ENCODE data around the gene BBS9. TPM values are rescaled to one million over a fixed set of nuclear protein-coding genes. Genes with fewer than 3 reads are reported as not detected.

BBS9 gene
- total RNA-seq, 1 experiment from 2014 or later: 5.1 TPM

DNA sequence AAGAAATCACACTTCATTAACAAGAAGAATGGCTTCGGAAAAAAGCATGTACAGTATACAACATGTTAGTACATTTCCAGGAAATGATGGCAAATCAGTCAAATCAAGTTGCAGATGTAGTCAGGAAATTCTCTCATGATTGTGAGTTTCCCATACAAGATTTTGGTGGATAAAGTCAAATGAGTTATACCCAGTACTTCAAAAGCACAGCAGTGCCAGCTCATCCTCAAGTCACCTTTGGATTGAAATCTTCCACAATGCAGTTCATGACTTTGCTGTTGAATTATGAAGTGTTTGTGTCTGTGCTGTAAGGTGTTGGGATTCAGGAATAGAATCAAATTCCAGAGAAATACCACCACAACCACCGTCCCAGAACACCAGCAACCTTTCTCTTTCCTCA is 474.7 kb downstream of the BBS9 start:
- CTCF ChIA-PET: interaction anchor here (0.6 kb wide), 2 partner anchors 9 to 10 kb away, joined by 3 to 4 read pairs; no protein-coding TSS in a partner anchor
- Mint-ChIP-seq H3K36me3 (ENCODE audit: insufficient read depth, unreplicated experiment) (no peaks in the 10 kb centered on the region), H3K4me1 (ENCODE audit: insufficient read depth, unreplicated experiment) (no peaks in the 10 kb centered on the region), H3K27me3 (ENCODE audit: insufficient read depth, unreplicated experiment) (no peaks in the 10 kb centered on the region), H3K4me3 (ENCODE audit: unreplicated experiment) (no peak overlapping the region), H3K9me3 (ENCODE audit: unreplicated experiment) (no peaks in the 10 kb centered on the region), H3K27ac (ENCODE audit: low read depth, unreplicated experiment) (no peak overlapping the region)
- no peak for TF ChIP-seq CTCF (IDR thresholded peaks at IDR 0.05; ENCODE audit: unreplicated experiment)
- intact Hi-C loops (cut with micrococcal nuclease): no loop called here
- POLR2A ChIA-PET: no interaction called here
- BruUV-seq (replicated peaks): no TSS peak
- no peak for DNase-seq (ENCODE audit: unreplicated experiment)

GRCh38 chr7:33610918-33611317 is 481.6 kb downstream of the BBS9 start:
- no TSS peak for BruUV-seq (replicated peaks)
- ChIA-PET CTCF (no interaction called here), POLR2A (no interaction called here)
- DNase-seq (ENCODE audit: unreplicated experiment): no peak
- no peaks in the 10 kb centered on the region for H3K36me3 Mint-ChIP-seq (ENCODE audit: insufficient read depth, unreplicated experiment)
- no peaks in the 10 kb centered on the region for H3K4me1 Mint-ChIP-seq (ENCODE audit: insufficient read depth, unreplicated experiment)
- H3K4me3 Mint-ChIP-seq (ENCODE audit: unreplicated experiment): no peak overlapping the region
- H3K27ac Mint-ChIP-seq (ENCODE audit: low read depth, unreplicated experiment): no peak overlapping the region
- no peak for TF ChIP-seq CTCF (IDR thresholded peaks at IDR 0.05; ENCODE audit: unreplicated experiment)
- H3K9me3 Mint-ChIP-seq (ENCODE audit: unreplicated experiment): no peaks in the 10 kb centered on the region
- intact Hi-C loops (cut with micrococcal nuclease): no loop called here
- H3K27me3 Mint-ChIP-seq (ENCODE audit: insufficient read depth, unreplicated experiment): no peaks in the 10 kb centered on the region

GRCh38 chr7:33612442-33612841 is 483.1 kb downstream of the BBS9 start:
- intact Hi-C loops (cut with micrococcal nuclease): no loop called here
- no peaks in the 10 kb centered on the region for H3K36me3 Mint-ChIP-seq (ENCODE audit: insufficient read depth, unreplicated experiment)
- BruUV-seq (replicated peaks): no TSS peak
- no peaks in the 10 kb centered on the region for H3K27me3 Mint-ChIP-seq (ENCODE audit: insufficient read depth, unreplicated experiment)
- no peak for DNase-seq (ENCODE audit: unreplicated experiment)
- ChIA-PET CTCF (interaction anchor here (0.7 kb wide), 1 partner anchor 9 kb away, joined by 3 read pairs; no protein-coding TSS in a partner anchor), POLR2A (no interaction called here)
- H3K4me3 Mint-ChIP-seq (ENCODE audit: unreplicated experiment): no peak overlapping the region
- H3K4me1 Mint-ChIP-seq (ENCODE audit: insufficient read depth, unreplicated experiment): no peaks in the 10 kb centered on the region
- H3K9me3 Mint-ChIP-seq (ENCODE audit: unreplicated experiment): no peaks in the 10 kb centered on the region
- H3K27ac Mint-ChIP-seq (ENCODE audit: low read depth, unreplicated experiment): no peak overlapping the region
- TF ChIP-seq CTCF (IDR thresholded peaks at IDR 0.05; ENCODE audit: unreplicated experiment): no peak

DNA sequence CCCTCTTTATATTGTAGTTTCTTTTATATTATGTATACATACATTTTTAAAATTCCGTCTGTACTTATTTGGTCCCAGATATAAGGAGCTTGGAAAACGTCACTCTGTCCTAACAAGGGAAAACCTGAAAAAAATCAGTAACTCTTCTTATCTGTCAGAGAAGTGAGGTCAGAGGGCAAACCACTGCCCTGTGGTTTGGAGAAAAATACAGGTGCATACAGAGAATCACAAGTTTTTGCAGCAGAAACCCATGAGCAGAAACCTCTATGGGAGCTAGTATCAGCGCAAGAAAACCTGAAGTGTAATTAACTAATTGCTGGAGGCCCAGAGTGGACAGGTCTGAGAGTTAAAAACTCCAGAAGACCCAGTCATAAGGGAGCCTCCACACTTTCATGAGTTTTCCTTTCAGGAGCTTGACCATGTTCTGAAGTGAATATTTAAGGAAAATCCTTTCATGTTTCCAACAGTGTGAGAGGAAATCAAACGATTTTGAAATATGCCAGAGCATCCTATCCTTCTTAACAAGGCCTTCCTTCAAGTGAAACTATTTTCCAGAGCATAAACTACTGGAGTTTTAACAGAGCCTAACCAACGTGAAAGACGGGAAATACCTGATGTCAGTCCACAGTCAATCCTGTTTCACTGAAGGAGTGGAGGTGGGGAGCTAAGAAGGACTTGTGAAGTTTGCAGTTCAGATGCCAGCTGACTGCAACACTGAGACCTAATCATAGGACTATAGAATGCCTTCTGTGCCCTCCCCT is 485.2 kb downstream of the BBS9 start:
- Mint-ChIP-seq H3K4me3 (ENCODE audit: unreplicated experiment) (no peak overlapping the region), H3K27ac (ENCODE audit: low read depth, unreplicated experiment) (no peak overlapping the region), H3K9me3 (ENCODE audit: unreplicated experiment) (peaks cover 1% of the 10 kb centered on the region), H3K4me1 (ENCODE audit: insufficient read depth, unreplicated experiment) (no peaks in the 10 kb centered on the region), H3K27me3 (ENCODE audit: insufficient read depth, unreplicated experiment) (no peaks in the 10 kb centered on the region), H3K36me3 (ENCODE audit: insufficient read depth, unreplicated experiment) (no peaks in the 10 kb centered on the region)
- CTCF ChIA-PET: interaction anchor here (0.6 to 0.7 kb wide), 2 partner anchors 11 to 1146 kb away, joined by 4 to 5 read pairs; no protein-coding TSS in a partner anchor
- intact Hi-C loops (cut with micrococcal nuclease): no loop called here
- BruUV-seq (replicated peaks): no TSS peak
- POLR2A ChIA-PET: interaction anchor here (0.5 kb wide), 1 partner anchor 10 kb away, joined by 6 read pairs; no protein-coding TSS in a partner anchor
- no peak for TF ChIP-seq CTCF (IDR thresholded peaks at IDR 0.05; ENCODE audit: unreplicated experiment)
- no peak for DNase-seq (ENCODE audit: unreplicated experiment)

All from MCF 10A (cell line).